ENCODE results near the gene TMEM53. TPM values are rescaled to one million over a fixed set of nuclear protein-coding genes. Genes with fewer than 3 reads are reported as not detected.

Gene TMEM53
- total RNA-seq, 5 donors from 2014 or later (not counting 1 experiment from before 2014, with no cell fraction given) = 1.1 to 2.8 (median 2.2) TPM

GRCh38 chr1:44652445-44653106, 21.7 kb downstream of the TMEM53 start:
- no peaks in the 10 kb centered on the region for H3K9me3 ChIP-seq
- no peaks in the 10 kb centered on the region for H3K27me3 ChIP-seq (replicated peaks in 1 of 2; ENCODE audit: control insufficient read depth in 2 of 2, extremely low read depth in 1 of 2, insufficient read depth in 2 of 2, low read length in 1 of 2)
- CTCF ChIA-PET = interaction anchor here (0.5 to 3.7 kb wide), 25 partner anchors 12 to 1732 kb away, joined by 3 to 35 read pairs (median 4); partner anchors contain the start of genes ARMH1 (in 1 of the 2) and TMEM53 (in 1 of the 2)
- H3K4me1 Mint-ChIP-seq = peaks cover 0 to 7% (median 0%) of the 10 kb centered on the region in 3 donors
- H3K27me3 Mint-ChIP-seq = no peaks in the 10 kb centered on the region
- H3K36me3 Mint-ChIP-seq = peaks cover 21% of the 10 kb centered on the region
- no peak overlapping the region for H3K27ac ChIP-seq (ENCODE audit: low read length)
- WGBS (ENCODE audit: insufficient coverage) = 71% methylated on average over 2 of the region's 7 CpGs
- no peak overlapping the region for H3K4me3 ChIP-seq (ENCODE audit: control insufficient read depth in 1 of 2, extremely low read depth in 1 of 2, low read length in 1 of 2)
- peak; percentile 20 to 85 (median 66) for DNase-seq
- H3K4me1 ChIP-seq (ENCODE audit: control insufficient read depth in 1 of 2, extremely low read depth in 1 of 2, insufficient read depth in 2 of 2, low read length in 2 of 2) = peaks cover 0 to 8% of the 10 kb centered on the region in 2 experiments
- no peak overlapping the region for H3K4me3 Mint-ChIP-seq
- no peaks in the 10 kb centered on the region for H3K9me3 Mint-ChIP-seq
- peak overlapping the region; percentile 55 to 75 for H3K27ac Mint-ChIP-seq
- ATAC-seq (replicated peaks in 1 of 4) = peak; percentile 84 to 93 (median 90)
- peaks cover 19 to 43% of the 10 kb centered on the region in 2 donors for H3K36me3 ChIP-seq (ENCODE audit: control insufficient read depth in 2 of 2, extremely low read depth in 1 of 2, insufficient read depth in 1 of 2, low read length in 1 of 2)
- POLR2A ChIA-PET = no interaction called here

- WGBS (ENCODE audit: insufficient coverage) = no CpG with 5 or more reads among the region's 8 CpGs
- peaks cover 25% of the 10 kb centered on the region for H3K36me3 Mint-ChIP-seq
- H3K9me3 Mint-ChIP-seq = no peaks in the 10 kb centered on the region
- H3K4me3 ChIP-seq (ENCODE audit: control insufficient read depth in 1 of 2, extremely low read depth in 1 of 2, low read length in 1 of 2) = no peak overlapping the region
- H3K36me3 ChIP-seq (ENCODE audit: control insufficient read depth in 2 of 2, extremely low read depth in 1 of 2, insufficient read depth in 1 of 2, low read length in 1 of 2) = peaks cover 26 to 58% of the 10 kb centered on the region in 2 donors
- ChIA-PET POLR2A (no interaction called here), CTCF (interaction anchor here (0.6 to 3.7 kb wide), 11 partner anchors 10 to 874 kb away, joined by 3 to 35 read pairs (median 7); no protein-coding TSS in a partner anchor)
- no peaks in the 10 kb centered on the region for H3K27me3 Mint-ChIP-seq
- H3K27me3 ChIP-seq (replicated peaks in 1 of 2; ENCODE audit: control insufficient read depth in 2 of 2, extremely low read depth in 1 of 2, insufficient read depth in 2 of 2, low read length in 1 of 2) = no peaks in the 10 kb centered on the region
- ATAC-seq (replicated peaks in 1 of 4) (no peak), DNase-seq (no peak)
- H3K4me1 Mint-ChIP-seq = peaks cover 0 to 7% (median 0%) of the 10 kb centered on the region in 3 donors
- H3K9me3 ChIP-seq = no peaks in the 10 kb centered on the region
- H3K27ac Mint-ChIP-seq = no peak overlapping the region
- no peak overlapping the region for H3K4me3 Mint-ChIP-seq
- H3K27ac ChIP-seq (ENCODE audit: low read length) = no peak overlapping the region
- peaks cover 0 to 8% of the 10 kb centered on the region in 2 experiments for H3K4me1 ChIP-seq (ENCODE audit: control insufficient read depth in 1 of 2, extremely low read depth in 1 of 2, insufficient read depth in 2 of 2, low read length in 2 of 2)
These were observed 23.2 kb downstream of the TMEM53 start for GRCh38 chr1:44651069-44651468.

- WGBS (ENCODE audit: insufficient coverage) = 94% methylated on average over 20 of the region's 23 CpGs
- no peaks in the 10 kb centered on the region for H3K27me3 Mint-ChIP-seq
- ChIA-PET CTCF (interaction anchor here (0.6 to 3.7 kb wide), 5 partner anchors 9 to 100 kb away, joined by 5 to 30 read pairs (median 7); no protein-coding TSS in a partner anchor), POLR2A (interaction anchor here in 1 of 2 donors (0.5 kb wide), 1 partner anchor 62 kb away, joined by 3 read pairs; no protein-coding TSS in a partner anchor)
- H3K4me1 Mint-ChIP-seq = peaks cover 0 to 7% (median 0%) of the 10 kb centered on the region in 3 donors
- no peak overlapping the region for H3K4me3 ChIP-seq (ENCODE audit: control insufficient read depth in 1 of 2, extremely low read depth in 1 of 2, low read length in 1 of 2)
- no peaks in the 10 kb centered on the region for H3K9me3 Mint-ChIP-seq
- H3K4me1 ChIP-seq (ENCODE audit: control insufficient read depth in 1 of 2, extremely low read depth in 1 of 2, insufficient read depth in 2 of 2, low read length in 2 of 2) = peaks cover 0 to 8% of the 10 kb centered on the region in 2 experiments
- no peaks in the 10 kb centered on the region for H3K9me3 ChIP-seq
- ATAC-seq (replicated peaks in 1 of 4) = no peak
- no peak overlapping the region for H3K27ac ChIP-seq (ENCODE audit: low read length)
- H3K36me3 Mint-ChIP-seq = peaks cover 25% of the 10 kb centered on the region
- H3K27ac Mint-ChIP-seq = no peak overlapping the region
- no peak for DNase-seq
- no peak overlapping the region for H3K4me3 Mint-ChIP-seq
- H3K36me3 ChIP-seq (ENCODE audit: control insufficient read depth in 2 of 2, extremely low read depth in 1 of 2, insufficient read depth in 1 of 2, low read length in 1 of 2) = peaks cover 31 to 66% of the 10 kb centered on the region in 2 donors
- no peaks in the 10 kb centered on the region for H3K27me3 ChIP-seq (replicated peaks in 1 of 2; ENCODE audit: control insufficient read depth in 2 of 2, extremely low read depth in 1 of 2, insufficient read depth in 2 of 2, low read length in 1 of 2)
These were observed 24.0 kb downstream of the TMEM53 start for GRCh38 chr1:44650159-44650831.

GRCh38 chr1:44649788-44650158, 24.5 kb downstream of the TMEM53 start:
- Mint-ChIP-seq H3K27me3 (no peaks in the 10 kb centered on the region), H3K4me3 (no peak overlapping the region), H3K4me1 (peaks cover 0 to 7% (median 0%) of the 10 kb centered on the region in 3 donors), H3K9me3 (no peaks in the 10 kb centered on the region), H3K27ac (no peak overlapping the region), H3K36me3 (peaks cover 28% of the 10 kb centered on the region)
- Histone ChIP-seq H3K4me3 (ENCODE audit: control insufficient read depth in 1 of 2, extremely low read depth in 1 of 2, low read length in 1 of 2) (no peak overlapping the region), H3K27me3 (replicated peaks in 1 of 2; ENCODE audit: control insufficient read depth in 2 of 2, extremely low read depth in 1 of 2, insufficient read depth in 2 of 2, low read length in 1 of 2) (no peaks in the 10 kb centered on the region), H3K4me1 (ENCODE audit: control insufficient read depth in 1 of 2, extremely low read depth in 1 of 2, insufficient read depth in 2 of 2, low read length in 2 of 2) (peaks cover 0 to 8% of the 10 kb centered on the region in 2 experiments), H3K36me3 (ENCODE audit: control insufficient read depth in 2 of 2, extremely low read depth in 1 of 2, insufficient read depth in 1 of 2, low read length in 1 of 2) (peaks cover 34 to 67% of the 10 kb centered on the region in 2 donors), H3K9me3 (no peaks in the 10 kb centered on the region), H3K27ac (ENCODE audit: low read length) (no peak overlapping the region)
- ChIA-PET CTCF (interaction anchor here in 1 of 2 donors (2.0 kb wide), 1 partner anchor 18 kb away, joined by 5 read pairs; no protein-coding TSS in a partner anchor), POLR2A (interaction anchor here in 1 of 2 donors (0.5 kb wide), 1 partner anchor 63 kb away, joined by 3 read pairs; no protein-coding TSS in a partner anchor)
- 92% methylated on average over 6 of the region's 13 CpGs for WGBS (ENCODE audit: insufficient coverage)
- DNase-seq (no peak), ATAC-seq (replicated peaks in 1 of 4) (no peak)

GRCh38 chr1:44648529-44649250, 25.6 kb downstream of the TMEM53 start:
- ATAC-seq (replicated peaks in 1 of 4) (no peak), DNase-seq (no peak)
- Histone ChIP-seq H3K4me1 (ENCODE audit: control insufficient read depth in 1 of 2, extremely low read depth in 1 of 2, insufficient read depth in 2 of 2, low read length in 2 of 2) (peaks cover 0 to 8% of the 10 kb centered on the region in 2 experiments), H3K27ac (ENCODE audit: low read length) (no peak overlapping the region), H3K36me3 (ENCODE audit: control insufficient read depth in 2 of 2, extremely low read depth in 1 of 2, insufficient read depth in 1 of 2, low read length in 1 of 2) (peaks cover 30 to 75% of the 10 kb centered on the region in 2 donors), H3K9me3 (no peaks in the 10 kb centered on the region), H3K4me3 (ENCODE audit: control insufficient read depth in 1 of 2, extremely low read depth in 1 of 2, low read length in 1 of 2) (no peak overlapping the region), H3K27me3 (replicated peaks in 1 of 2; ENCODE audit: control insufficient read depth in 2 of 2, extremely low read depth in 1 of 2, insufficient read depth in 2 of 2, low read length in 1 of 2) (no peaks in the 10 kb centered on the region)
- Mint-ChIP-seq H3K27me3 (no peaks in the 10 kb centered on the region), H3K4me1 (peaks cover 0 to 7% (median 0%) of the 10 kb centered on the region in 3 donors), H3K36me3 (peaks cover 38% of the 10 kb centered on the region), H3K4me3 (no peak overlapping the region), H3K27ac (no peak overlapping the region), H3K9me3 (no peaks in the 10 kb centered on the region)
- ChIA-PET POLR2A (interaction anchor here in 1 of 2 donors (0.5 kb wide), 1 partner anchor 288 kb away, joined by 4 read pairs; no protein-coding TSS in a partner anchor), CTCF (no interaction called here)
- WGBS (ENCODE audit: insufficient coverage) = 97% methylated on average over 10 of the region's 13 CpGs

GRCh38 chr1:44647896-44648295, 26.4 kb downstream of the TMEM53 start:
- no peak overlapping the region for H3K4me3 Mint-ChIP-seq
- H3K36me3 ChIP-seq (ENCODE audit: control insufficient read depth in 2 of 2, extremely low read depth in 1 of 2, insufficient read depth in 1 of 2, low read length in 1 of 2) = peaks cover 30 to 83% of the 10 kb centered on the region in 2 donors
- H3K9me3 Mint-ChIP-seq = no peaks in the 10 kb centered on the region
- H3K27me3 ChIP-seq (replicated peaks in 1 of 2; ENCODE audit: control insufficient read depth in 2 of 2, extremely low read depth in 1 of 2, insufficient read depth in 2 of 2, low read length in 1 of 2) = no peaks in the 10 kb centered on the region
- POLR2A ChIA-PET = interaction anchor here in 1 of 2 donors (0.5 kb wide), 1 partner anchor 288 kb away, joined by 4 read pairs; no protein-coding TSS in a partner anchor
- DNase-seq (no peak), ATAC-seq (replicated peaks in 1 of 4) (no peak)
- 83% methylated on average over 2 of the region's 2 CpGs for WGBS (ENCODE audit: insufficient coverage)
- peaks cover 38% of the 10 kb centered on the region for H3K36me3 Mint-ChIP-seq
- H3K27me3 Mint-ChIP-seq = no peaks in the 10 kb centered on the region
- no peak overlapping the region for H3K27ac Mint-ChIP-seq
- H3K4me1 ChIP-seq (ENCODE audit: control insufficient read depth in 1 of 2, extremely low read depth in 1 of 2, insufficient read depth in 2 of 2, low read length in 2 of 2) = peaks cover 0 to 6% of the 10 kb centered on the region in 2 experiments
- no peak overlapping the region for H3K27ac ChIP-seq (ENCODE audit: low read length)
- no peaks in the 10 kb centered on the region for H3K9me3 ChIP-seq
- H3K4me3 ChIP-seq (ENCODE audit: control insufficient read depth in 1 of 2, extremely low read depth in 1 of 2, low read length in 1 of 2) = no peak overlapping the region
- peaks cover 0 to 13% (median 0%) of the 10 kb centered on the region in 3 donors for H3K4me1 Mint-ChIP-seq
- CTCF ChIA-PET = interaction anchor here in 1 of 2 donors (0.5 to 1.0 kb wide), 6 partner anchors 14 to 656 kb away, joined by 3 to 6 read pairs (median 3); no protein-coding TSS in a partner anchor

Measured in T-cell (primary cell).